Neural progenitor cell (in vitro differentiated cells): ENCODE data around the gene GPX7.

Experiments used
- EZH2 ChIP-seq: fragments of 200-600 bp; sonication (generic); IDR thresholded peaks from 2 replicates; pipeline ENCODE4 v1.6.1; 2017; ENCODE audit warnings: antibody characterized with exemption, mild to moderate bottlenecking, moderate library complexity
- TF ChIP-seq, protein P1 (sequence below): fragments of 200-600 bp; sonication (generic); IDR thresholded peaks from 2 replicates; pipeline ENCODE4 v1.5.1; 2017; ENCODE audit warnings: antibody characterized with exemption, mild to moderate bottlenecking

DNA sequence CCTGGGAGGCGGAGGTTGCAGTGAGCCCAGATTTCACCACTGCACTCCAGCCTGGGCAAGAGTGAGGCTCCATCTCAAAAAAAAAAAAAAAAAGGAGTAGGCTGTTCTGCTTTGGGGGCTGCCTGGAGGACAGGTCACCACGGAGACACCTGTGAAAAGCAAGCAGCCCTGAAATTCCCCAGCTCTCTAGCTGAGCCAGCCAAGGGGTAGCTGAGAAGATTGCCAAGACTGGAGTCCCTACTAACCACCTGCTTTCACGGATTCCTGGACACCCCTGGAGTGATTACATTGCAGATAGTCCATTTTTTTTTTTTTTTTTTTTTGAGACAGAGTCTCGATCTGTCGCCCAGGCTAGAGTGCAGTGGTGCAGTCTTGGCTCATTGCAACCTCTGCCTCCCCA, 12.5 kb downstream of the GPX7 start:
- TF ChIP-seq, protein P1, sequence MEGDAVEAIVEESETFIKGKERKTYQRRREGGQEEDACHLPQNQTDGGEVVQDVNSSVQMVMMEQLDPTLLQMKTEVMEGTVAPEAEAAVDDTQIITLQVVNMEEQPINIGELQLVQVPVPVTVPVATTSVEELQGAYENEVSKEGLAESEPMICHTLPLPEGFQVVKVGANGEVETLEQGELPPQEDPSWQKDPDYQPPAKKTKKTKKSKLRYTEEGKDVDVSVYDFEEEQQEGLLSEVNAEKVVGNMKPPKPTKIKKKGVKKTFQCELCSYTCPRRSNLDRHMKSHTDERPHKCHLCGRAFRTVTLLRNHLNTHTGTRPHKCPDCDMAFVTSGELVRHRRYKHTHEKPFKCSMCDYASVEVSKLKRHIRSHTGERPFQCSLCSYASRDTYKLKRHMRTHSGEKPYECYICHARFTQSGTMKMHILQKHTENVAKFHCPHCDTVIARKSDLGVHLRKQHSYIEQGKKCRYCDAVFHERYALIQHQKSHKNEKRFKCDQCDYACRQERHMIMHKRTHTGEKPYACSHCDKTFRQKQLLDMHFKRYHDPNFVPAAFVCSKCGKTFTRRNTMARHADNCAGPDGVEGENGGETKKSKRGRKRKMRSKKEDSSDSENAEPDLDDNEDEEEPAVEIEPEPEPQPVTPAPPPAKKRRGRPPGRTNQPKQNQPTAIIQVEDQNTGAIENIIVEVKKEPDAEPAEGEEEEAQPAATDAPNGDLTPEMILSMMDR, result no peak
- no peak for TF ChIP-seq EZH2
